Hepatocyte (in vitro differentiated cells): ENCODE data around the gene DCC.

ENCODE experiments used
- CTCF ChIP-seq: fragments of 200-600 bp; sonication (generic); IDR thresholded peaks from 2 replicates; pipeline ENCODE4 v1.5.1; 2016; ENCODE audit warnings: antibody characterized with exemption, mild to moderate bottlenecking; ENCODE audit not compliant: poor library complexity
- EZH2 ChIP-seq: fragments of 200-600 bp; sonication (generic); IDR thresholded peaks from 2 replicates; pipeline ENCODE4 v1.6.1; 2016; ENCODE audit warnings: antibody characterized with exemption, mild to moderate bottlenecking, borderline replicate concordance
- EZH2phosphoT487 ChIP-seq: fragments of 200-600 bp; sonication (generic); IDR thresholded peaks from one replicate; pipeline ENCODE4 v1.6.1; 2018; ENCODE audit warnings: antibody characterized with exemption, mild to moderate bottlenecking, low read depth, moderate library complexity; ENCODE audit not compliant: unreplicated experiment, severe bottlenecking

- TF ChIP-seq CTCF: no peak
- no peak for TF ChIP-seq EZH2
- TF ChIP-seq EZH2phosphoT487: no peak
Measured at GRCh38 chr18:52489396-52490306, 149.7 kb downstream of the DCC start.
